Small intestine (tissue), 7 donors: Measurements from ENCODE around the gene PRR19. TPM values are rescaled to one million over a fixed set of nuclear protein-coding genes. Genes with fewer than 3 reads are reported as not detected.

Source experiments
- DNase-seq, 2 donors: peaks; one replicate each; pipeline versions ENCODE4 v3.0.0 to v3.0.0-alpha.2; 2013
- FAIRE-seq: peaks from 2 replicates; lab custom pipeline; 2012; peaks lifted over from hg19 to GRCh38; lab: Jason Lieb, UNC
- H3K27ac ChIP-seq, 3 donors: one replicate each; pipeline ENCODE4 v1.5.1; 2013; ENCODE audit warnings: low read length in 2 of 3, mild to moderate bottlenecking in 2 of 3, control low read depth in 1 of 3, inconsistent platforms in 1 of 3, low read depth in 1 of 3, moderate library complexity in 1 of 3
- H3K27me3 ChIP-seq, 3 donors: one replicate each; pipeline ENCODE4 v1.6.1; 2013; ENCODE audit warnings: low read length in 3 of 3, inconsistent platforms in 1 of 3; ENCODE audit not compliant: control insufficient read depth in 3 of 3, insufficient read depth in 3 of 3
- H3K36me3 ChIP-seq, 3 donors: one replicate each; pipeline ENCODE4 v1.6.1; 2013; ENCODE audit warnings: low read length in 3 of 3, inconsistent platforms in 1 of 3, low read depth in 1 of 3, mild to moderate bottlenecking in 1 of 3, moderate library complexity in 1 of 3; ENCODE audit not compliant: control insufficient read depth in 3 of 3, insufficient read depth in 2 of 3
- H3K4me1 ChIP-seq, 3 donors: one replicate each; pipeline ENCODE4 v1.6.1; 2013; ENCODE audit warnings: low read length in 2 of 3, inconsistent platforms in 1 of 3, low read depth in 1 of 3, mild to moderate bottlenecking in 1 of 3, moderate library complexity in 1 of 3; ENCODE audit not compliant: control insufficient read depth in 3 of 3, insufficient read depth in 2 of 3
- H3K4me3 ChIP-seq, 3 donors: one replicate each; pipeline ENCODE4 v1.5.1; 2013; ENCODE audit warnings: low read length in 3 of 3, control low read depth in 1 of 3, inconsistent platforms in 1 of 3, low read depth in 1 of 3, mild to moderate bottlenecking in 1 of 3, moderate library complexity in 1 of 3
- H3K9me3 ChIP-seq, 2 donors: one replicate each; pipeline ENCODE4 v1.6.1; 2013; ENCODE audit warnings: low read depth in 1 of 2, low read length in 1 of 2; ENCODE audit not compliant: control insufficient read depth in 2 of 2, insufficient read depth in 1 of 2
- WGBS, 3 donors: extraction: QIAGEN DNeasy Blood & Tissue Kit; methylation state at CpG; one replicate each; pipeline ENCODE4 v1.1.7; 2013; 5-methylcytosine and 5-hydroxymethylcytosine counted together
- polyA plus RNA-seq, 4 donors: library from polyadenylated mRNA; stranded (reverse) in 3 of 4; unstranded in 1 of 4; fragments of 200-250 nt in 3 of 4; fragments of 120-200 nt in 1 of 4; gene quantifications; one replicate each; pipeline versions ENCODE4 v1.2.1 to v1.2.3, GENCODE V29; 2013
- donor health status: healthy with polysubstance abuse.
- donor health status: control.
- donor health status: control.
- donor health status: Bipolar disorder and iron deficiency.
- donor health status: healthy.

The PRR19 gene
- polyA plus RNA-seq, 4 donors: 0.81 to 1.1 (median 0.99) TPM

GRCh38 chr19:42287827-42288107 is 14.2 kb upstream of the PRR19 start:
- Histone ChIP-seq H3K27me3 (no peaks in the 10 kb centered on the region), H3K4me1 (peaks cover 5 to 50% (median 7%) of the 10 kb centered on the region in 3 donors), H3K36me3 (peaks cover 13 to 62% (median 14%) of the 10 kb centered on the region in 3 donors), H3K27ac (no peak overlapping the region), H3K9me3 (no peaks in the 10 kb centered on the region), H3K4me3 (no peak overlapping the region)
- 91 to 94% (median 93%) methylated on average over 10 of the region's 10 CpGs for WGBS, 3 donors
- FAIRE-seq (no peak), DNase-seq (no peak)

GRCh38 chr19:42288387-42288786 is 13.5 kb upstream of the PRR19 start:
- WGBS, 3 donors: 85 to 92% (median 88%) methylated on average over 4 of the region's 4 CpGs
- Histone ChIP-seq H3K9me3 (no peaks in the 10 kb centered on the region), H3K27me3 (no peaks in the 10 kb centered on the region), H3K4me1 (peaks cover 3 to 49% (median 4%) of the 10 kb centered on the region in 3 donors), H3K36me3 (peaks cover 17 to 69% (median 17%) of the 10 kb centered on the region in 3 donors), H3K4me3 (no peak overlapping the region), H3K27ac (no peak overlapping the region)
- DNase-seq: no peak
- FAIRE-seq: no peak

GRCh38 chr19:42288881-42289555 is 12.9 kb upstream of the PRR19 start:
- FAIRE-seq (no peak), DNase-seq (no peak)
- Histone ChIP-seq H3K9me3 (no peaks in the 10 kb centered on the region), H3K36me3 (peaks cover 19 to 75% (median 21%) of the 10 kb centered on the region in 3 donors), H3K4me3 (no peak overlapping the region), H3K27me3 (no peaks in the 10 kb centered on the region), H3K4me1 (peaks cover 3 to 54% (median 4%) of the 10 kb centered on the region in 3 donors), H3K27ac (no peak overlapping the region)
- WGBS, 3 donors: 93 to 95% (median 93%) methylated on average over 20 to 22 of the region's 22 CpGs

- no peak overlapping the region for H3K27ac ChIP-seq
- WGBS, 3 donors: 90 to 95% (median 92%) methylated on average over 8 of the region's 8 CpGs
- no peak overlapping the region for H3K4me3 ChIP-seq
- H3K9me3 ChIP-seq: no peaks in the 10 kb centered on the region
- FAIRE-seq: no peak
- H3K4me1 ChIP-seq: peaks cover 3 to 54% (median 4%) of the 10 kb centered on the region in 3 donors
- peaks cover 22 to 81% (median 23%) of the 10 kb centered on the region in 3 donors for H3K36me3 ChIP-seq
- no peaks in the 10 kb centered on the region for H3K27me3 ChIP-seq
- DNase-seq: no peak
Observed at GRCh38 chr19:42289556-42290041, 12.3 kb upstream of the PRR19 start.

- H3K9me3 ChIP-seq: no peaks in the 10 kb centered on the region
- DNase-seq (no peak), FAIRE-seq (no peak)
- peaks cover 0 to 49% (median 4%) of the 10 kb centered on the region in 3 donors for H3K4me1 ChIP-seq
- 83 to 91% (median 84%) methylated on average over 13 of the region's 13 CpGs for WGBS, 3 donors
- no peak overlapping the region for H3K4me3 ChIP-seq
- H3K36me3 ChIP-seq: peaks cover 22 to 86% (median 23%) of the 10 kb centered on the region in 3 donors
- H3K27ac ChIP-seq: no peak overlapping the region
- H3K27me3 ChIP-seq: no peaks in the 10 kb centered on the region
Observed at GRCh38 chr19:42290136-42290522, 11.8 kb upstream of the PRR19 start.

- Histone ChIP-seq H3K36me3 (peaks cover 22 to 92% (median 23%) of the 10 kb centered on the region in 3 donors), H3K9me3 (no peaks in the 10 kb centered on the region), H3K4me1 (peaks cover 0 to 42% (median 0%) of the 10 kb centered on the region in 3 donors), H3K27ac (no peak overlapping the region), H3K27me3 (no peaks in the 10 kb centered on the region), H3K4me3 (no peak overlapping the region)
- DNase-seq (no peak), FAIRE-seq (no peak)
- WGBS, 3 donors: 82 to 90% (median 89%) methylated on average over 31 of the region's 31 CpGs
Observed at GRCh38 chr19:42290523-42291434, 11.2 kb upstream of the PRR19 start.

GRCh38 chr19:42291435-42291810 is 10.5 kb upstream of the PRR19 start:
- no peaks in the 10 kb centered on the region for H3K27me3 ChIP-seq
- H3K36me3 ChIP-seq: peaks cover 22 to 95% (median 23%) of the 10 kb centered on the region in 3 donors
- H3K27ac ChIP-seq: peak overlapping the region in 1 of 3 donors; percentile 73
- DNase-seq: peak in 1 of 2 donors; percentile 60
- no peaks in the 10 kb centered on the region for H3K9me3 ChIP-seq
- peaks cover 0 to 36% (median 0%) of the 10 kb centered on the region in 3 donors for H3K4me1 ChIP-seq
- FAIRE-seq: no peak
- 45 to 57% (median 52%) methylated on average over 9 of the region's 9 CpGs for WGBS, 3 donors
- no peak overlapping the region for H3K4me3 ChIP-seq
